ENCODE results near the gene NPAS3.

The NPAS3 gene

GRCh38 chr14:33461036-33461435, 522.4 kb downstream of the NPAS3 start (continued):
- TF ChIP-seq PRDM4 (tag by site-specific recombination; IDR thresholded peaks at IDR 0.05) (no peak), ZNF677 (tag by site-specific recombination; IDR thresholded peaks at IDR 0.05) (no peak), ZNF184 (tag by site-specific recombination; IDR thresholded peaks at IDR 0.05) (no peak), ZNF658 (tag by site-specific recombination; IDR thresholded peaks at IDR 0.05) (no peak), ZNF398 (tag by site-specific recombination; IDR thresholded peaks at IDR 0.05) (no peak), ZNF416 (tag by site-specific recombination; IDR thresholded peaks at IDR 0.05) (no peak)

DNA sequence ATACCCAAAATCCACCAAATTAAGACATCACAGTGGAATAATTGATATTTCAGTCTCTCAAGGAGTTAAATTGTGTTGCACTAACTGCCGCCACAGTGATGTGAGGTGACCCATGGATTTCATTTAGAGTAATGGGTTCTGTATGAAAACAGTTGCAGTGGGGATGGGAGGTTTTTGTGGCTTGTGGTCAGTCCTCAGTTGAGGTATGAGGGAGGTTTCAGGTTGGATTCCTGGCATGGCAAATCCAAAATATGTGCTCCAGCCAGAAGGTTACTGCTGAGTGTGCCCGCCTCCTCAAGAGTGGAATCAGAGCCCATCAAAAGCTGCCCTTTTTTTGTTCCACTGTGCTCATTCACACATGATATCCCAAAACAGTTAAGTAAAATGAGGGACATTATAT, 525.1 kb downstream of the NPAS3 start:
- Histone ChIP-seq H3K4me1 (ENCODE audit: control insufficient read depth, insufficient read depth, low read length) (no peaks in the 10 kb centered on the region), H3K27ac (ENCODE audit: extremely low read depth, low read depth, low read length) (no peak overlapping the region), H3K4me3 (ENCODE audit: low read depth, low read length) (no peak overlapping the region), H3K9me3 (ENCODE audit: control insufficient read depth, insufficient read depth, low read depth, low read length) (no peaks in the 10 kb centered on the region), H3K36me3 (ENCODE audit: control insufficient read depth in 2 of 2, insufficient read depth in 1 of 2, low read length in 2 of 2) (no peaks in the 10 kb centered on the region)
- TF ChIP-seq ZNF560 (tag by site-specific recombination; IDR thresholded peaks at IDR 0.05; ENCODE audit: borderline replicate concordance) (no peak), ZBTB8A (tag by site-specific recombination; IDR thresholded peaks at IDR 0.05) (no peak), ZFP3 (tag by site-specific recombination; IDR thresholded peaks at IDR 0.05; ENCODE audit: low read depth) (no peak), ZNF10 (tag by site-specific recombination; IDR thresholded peaks at IDR 0.05) (no peak)
- TF ChIP-seq, protein P1, sequence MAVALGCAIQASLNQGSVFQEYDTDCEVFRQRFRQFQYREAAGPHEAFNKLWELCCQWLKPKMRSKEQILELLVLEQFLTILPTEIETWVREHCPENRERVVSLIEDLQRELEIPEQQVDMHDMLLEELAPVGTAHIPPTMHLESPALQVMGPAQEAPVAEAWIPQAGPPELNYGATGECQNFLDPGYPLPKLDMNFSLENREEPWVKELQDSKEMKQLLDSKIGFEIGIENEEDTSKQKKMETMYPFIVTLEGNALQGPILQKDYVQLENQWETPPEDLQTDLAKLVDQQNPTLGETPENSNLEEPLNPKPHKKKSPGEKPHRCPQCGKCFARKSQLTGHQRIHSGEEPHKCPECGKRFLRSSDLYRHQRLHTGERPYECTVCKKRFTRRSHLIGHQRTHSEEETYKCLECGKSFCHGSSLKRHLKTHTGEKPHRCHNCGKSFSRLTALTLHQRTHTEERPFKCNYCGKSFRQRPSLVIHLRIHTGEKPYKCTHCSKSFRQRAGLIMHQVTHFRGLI (tag by site-specific recombination; IDR thresholded peaks at IDR 0.05) = no peak
- TF ChIP-seq, protein P2, sequence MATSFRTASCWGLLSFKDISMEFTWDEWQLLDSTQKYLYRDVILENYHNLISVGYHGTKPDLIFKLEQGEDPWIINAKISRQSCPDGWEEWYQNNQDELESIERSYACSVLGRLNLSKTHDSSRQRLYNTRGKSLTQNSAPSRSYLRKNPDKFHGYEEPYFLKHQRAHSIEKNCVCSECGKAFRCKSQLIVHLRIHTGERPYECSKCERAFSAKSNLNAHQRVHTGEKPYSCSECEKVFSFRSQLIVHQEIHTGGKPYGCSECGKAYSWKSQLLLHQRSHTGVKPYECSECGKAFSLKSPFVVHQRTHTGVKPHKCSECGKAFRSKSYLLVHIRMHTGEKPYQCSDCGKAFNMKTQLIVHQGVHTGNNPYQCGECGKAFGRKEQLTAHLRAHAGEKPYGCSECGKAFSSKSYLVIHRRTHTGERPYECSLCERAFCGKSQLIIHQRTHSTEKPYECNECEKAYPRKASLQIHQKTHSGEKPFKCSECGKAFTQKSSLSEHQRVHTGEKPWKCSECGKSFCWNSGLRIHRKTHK (tag by site-specific recombination; IDR thresholded peaks at IDR 0.05) = no peak
- ChIA-PET CTCF (interaction anchor here (1.1 to 1.8 kb wide), 2 partner anchors 12 kb away, joined by 3 to 5 read pairs; no protein-coding TSS in a partner anchor), POLR2A (no interaction called here)

DNA sequence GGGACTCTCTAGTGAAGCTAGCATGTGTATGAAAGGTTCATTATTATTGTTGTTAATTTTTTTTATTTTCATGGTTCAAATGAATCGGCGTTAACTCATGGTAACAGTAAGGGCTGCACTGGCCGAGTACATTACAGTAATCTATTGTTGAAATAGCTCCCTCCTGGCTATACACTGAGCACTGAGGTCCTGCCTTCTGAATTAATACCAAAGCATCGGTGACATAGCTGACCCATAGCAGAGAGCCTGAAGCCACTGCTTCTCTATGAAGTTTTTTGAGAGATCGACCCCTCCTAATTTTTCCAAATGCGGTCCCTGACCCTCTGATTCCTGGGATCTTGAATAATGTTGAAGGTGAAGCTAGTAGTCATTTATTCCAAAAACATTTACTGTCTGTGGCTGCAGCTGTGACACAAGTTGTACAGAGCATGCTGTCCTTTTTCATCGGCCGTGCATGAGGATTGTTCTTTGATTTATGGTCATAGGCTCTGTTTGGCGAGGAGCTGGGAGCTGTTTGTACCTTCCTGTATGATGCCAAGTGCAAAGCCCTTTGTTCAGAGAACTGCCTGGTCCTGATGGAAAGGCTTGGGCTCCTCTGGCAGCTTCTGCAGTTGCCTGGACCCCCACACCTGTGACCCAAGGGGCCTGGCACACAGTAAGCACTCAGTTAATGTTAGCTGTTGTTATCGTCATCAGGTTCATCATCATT, 525.7 kb downstream of the NPAS3 start:
- TF ChIP-seq ZNF571 (tag by site-specific recombination; IDR thresholded peaks at IDR 0.05) (no peak), ZNF391 (tag by site-specific recombination; IDR thresholded peaks at IDR 0.05; ENCODE audit: borderline replicate concordance, low read depth) (no peak), ZNF473 (tag by site-specific recombination; IDR thresholded peaks at IDR 0.05) (no peak), KLF16 (tag by site-specific recombination; IDR thresholded peaks at IDR 0.05) (no peak)
- TF ChIP-seq, protein P3, sequence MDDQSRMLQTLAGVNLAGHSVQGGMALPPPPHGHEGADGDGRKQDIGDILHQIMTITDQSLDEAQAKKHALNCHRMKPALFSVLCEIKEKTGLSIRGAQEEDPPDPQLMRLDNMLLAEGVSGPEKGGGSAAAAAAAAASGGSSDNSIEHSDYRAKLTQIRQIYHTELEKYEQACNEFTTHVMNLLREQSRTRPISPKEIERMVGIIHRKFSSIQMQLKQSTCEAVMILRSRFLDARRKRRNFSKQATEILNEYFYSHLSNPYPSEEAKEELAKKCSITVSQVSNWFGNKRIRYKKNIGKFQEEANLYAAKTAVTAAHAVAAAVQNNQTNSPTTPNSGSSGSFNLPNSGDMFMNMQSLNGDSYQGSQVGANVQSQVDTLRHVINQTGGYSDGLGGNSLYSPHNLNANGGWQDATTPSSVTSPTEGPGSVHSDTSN (CRISPR knock-in tag; IDR thresholded peaks at IDR 0.05) = no peak
- H3K4me3 ChIP-seq (ENCODE audit: low read depth, low read length) = no peak overlapping the region
- H3K9me3 ChIP-seq (ENCODE audit: control insufficient read depth, insufficient read depth, low read depth, low read length) = no peaks in the 10 kb centered on the region
- ChIA-PET CTCF (interaction anchor here (1.8 kb wide), 1 partner anchor 11 kb away, joined by 5 read pairs; no protein-coding TSS in a partner anchor), POLR2A (no interaction called here)
- no peaks in the 10 kb centered on the region for H3K36me3 ChIP-seq (ENCODE audit: control insufficient read depth in 2 of 2, insufficient read depth in 1 of 2, low read length in 2 of 2)
- no peak overlapping the region for H3K27ac ChIP-seq (ENCODE audit: extremely low read depth, low read depth, low read length)
- no peaks in the 10 kb centered on the region for H3K4me1 ChIP-seq (ENCODE audit: control insufficient read depth, insufficient read depth, low read length)
